ENCODE data around the gene LZIC. TPM values are rescaled to one million over a fixed set of nuclear protein-coding genes. Genes with fewer than 3 reads are reported as not detected.

Gene LZIC
- total and polyA plus RNA-seq, 2 of the 13 experiments (the other 11 are each of a cell fraction or from before 2014, with no cell fraction given): 25.2 to 71.8 TPM

- peak; percentile 97 for DNase-seq (ENCODE audit: low spot score)
- WGBS (ENCODE audit: low lambda C conversion rate): 2% methylated on average over 15 of the region's 15 CpGs
- in situ Hi-C loops (cut with HindIII; ENCODE audit: extremely low pct_ligation_motif_present, low pct_unique_long_range_greater_than_20kb): no loop called here
- TF ChIP-seq KDM4B (CRISPR knock-in tag; IDR thresholded peaks at IDR 0.05) (no peak), ZNF282 (IDR thresholded peaks at IDR 0.05; ENCODE audit: partially characterized antibody) (no peak), ZNF737 (CRISPR knock-in tag; IDR thresholded peaks at IDR 0.05; ENCODE audit: borderline replicate concordance) (no peak), NONO (IDR thresholded peaks at IDR 0.05) (no peak), NONO (CRISPR knock-in tag; conservative IDR thresholded peaks at IDR 0.05) (peak; percentile 49; the same call in 1 of the 2 replicates), TRIM24 (CRISPR knock-in tag; IDR thresholded peaks at IDR 0.05) (no peak), ARHGAP35 (CRISPR knock-in tag; IDR thresholded peaks at IDR 0.05; ENCODE audit: borderline replicate concordance) (no peak), ZNF329 (CRISPR knock-in tag; IDR thresholded peaks at IDR 0.05; ENCODE audit: low read depth) (no peak), ARID2 (CRISPR knock-in tag; IDR thresholded peaks at IDR 0.05; ENCODE audit: borderline replicate concordance) (no peak), ZBTB14 (CRISPR knock-in tag; IDR thresholded peaks at IDR 0.05) (no peak), ZNF468 (CRISPR knock-in tag; IDR thresholded peaks at IDR 0.05) (no peak), RFXAP (CRISPR knock-in tag; IDR thresholded peaks at IDR 0.05; ENCODE audit: borderline replicate concordance) (0 out of 2 replicates have a peak, but pooled peaks have one; percentile 50)
- TF ChIP-seq, protein P1, sequence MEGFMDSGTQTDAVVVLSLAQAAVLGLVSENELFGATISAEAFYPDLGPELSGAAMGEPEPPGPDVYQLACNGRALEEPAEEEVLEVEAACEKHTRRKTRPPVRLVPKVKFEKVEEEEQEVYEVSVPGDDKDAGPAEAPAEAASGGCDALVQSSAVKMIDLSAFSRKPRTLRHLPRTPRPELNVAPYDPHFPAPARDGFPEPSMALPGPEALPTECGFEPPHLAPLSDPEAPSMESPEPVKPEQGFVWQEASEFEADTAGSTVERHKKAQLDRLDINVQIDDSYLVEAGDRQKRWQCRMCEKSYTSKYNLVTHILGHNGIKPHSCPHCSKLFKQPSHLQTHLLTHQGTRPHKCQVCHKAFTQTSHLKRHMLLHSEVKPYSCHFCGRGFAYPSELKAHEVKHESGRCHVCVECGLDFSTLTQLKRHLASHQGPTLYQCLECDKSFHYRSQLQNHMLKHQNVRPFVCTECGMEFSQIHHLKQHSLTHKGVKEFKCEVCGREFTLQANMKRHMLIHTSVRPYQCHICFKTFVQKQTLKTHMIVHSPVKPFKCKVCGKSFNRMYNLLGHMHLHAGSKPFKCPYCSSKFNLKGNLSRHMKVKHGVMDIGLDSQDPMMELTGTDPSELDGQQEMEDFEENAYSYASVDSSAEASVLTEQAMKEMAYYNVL (CRISPR knock-in tag; IDR thresholded peaks at IDR 0.05; ENCODE audit: borderline replicate concordance): 0 out of 2 replicates have a peak, but pooled peaks have one; percentile 36
- TF ChIP-seq, protein P2, sequence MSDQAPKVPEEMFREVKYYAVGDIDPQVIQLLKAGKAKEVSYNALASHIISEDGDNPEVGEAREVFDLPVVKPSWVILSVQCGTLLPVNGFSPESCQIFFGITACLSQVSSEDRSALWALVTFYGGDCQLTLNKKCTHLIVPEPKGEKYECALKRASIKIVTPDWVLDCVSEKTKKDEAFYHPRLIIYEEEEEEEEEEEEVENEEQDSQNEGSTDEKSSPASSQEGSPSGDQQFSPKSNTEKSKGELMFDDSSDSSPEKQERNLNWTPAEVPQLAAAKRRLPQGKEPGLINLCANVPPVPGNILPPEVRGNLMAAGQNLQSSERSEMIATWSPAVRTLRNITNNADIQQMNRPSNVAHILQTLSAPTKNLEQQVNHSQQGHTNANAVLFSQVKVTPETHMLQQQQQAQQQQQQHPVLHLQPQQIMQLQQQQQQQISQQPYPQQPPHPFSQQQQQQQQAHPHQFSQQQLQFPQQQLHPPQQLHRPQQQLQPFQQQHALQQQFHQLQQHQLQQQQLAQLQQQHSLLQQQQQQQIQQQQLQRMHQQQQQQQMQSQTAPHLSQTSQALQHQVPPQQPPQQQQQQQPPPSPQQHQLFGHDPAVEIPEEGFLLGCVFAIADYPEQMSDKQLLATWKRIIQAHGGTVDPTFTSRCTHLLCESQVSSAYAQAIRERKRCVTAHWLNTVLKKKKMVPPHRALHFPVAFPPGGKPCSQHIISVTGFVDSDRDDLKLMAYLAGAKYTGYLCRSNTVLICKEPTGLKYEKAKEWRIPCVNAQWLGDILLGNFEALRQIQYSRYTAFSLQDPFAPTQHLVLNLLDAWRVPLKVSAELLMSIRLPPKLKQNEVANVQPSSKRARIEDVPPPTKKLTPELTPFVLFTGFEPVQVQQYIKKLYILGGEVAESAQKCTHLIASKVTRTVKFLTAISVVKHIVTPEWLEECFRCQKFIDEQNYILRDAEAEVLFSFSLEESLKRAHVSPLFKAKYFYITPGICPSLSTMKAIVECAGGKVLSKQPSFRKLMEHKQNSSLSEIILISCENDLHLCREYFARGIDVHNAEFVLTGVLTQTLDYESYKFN (CRISPR knock-in tag; conservative IDR thresholded peaks at IDR 0.05): peak; percentile 97
Measured at GRCh38 chr1:9929431-9930385, 13.5 kb downstream of the LZIC start.

More at GRCh38 chr1:9929431-9930385, 13.5 kb downstream of the LZIC start:
- H4K20me1 ChIP-seq (ENCODE audit: insufficient read depth, low read length): no peaks in the 10 kb centered on the region
- intact Hi-C loops (cut with micrococcal nuclease; ENCODE audit: unreplicated experiment): loop anchor here (2.0 kb wide), 1 partner anchor 15 kb away; no protein-coding TSS in a partner anchor
- H3K4me1 ChIP-seq (ENCODE audit: insufficient read depth, low read length): peaks cover 91% of the 10 kb centered on the region
- BruUV-seq (replicated peaks): TSS peak; percentile 83
- ChIA-PET POLR2A (interaction anchor here (0.7 to 9.7 kb wide), 7 partner anchors 10 to 376 kb away, joined by 3 to 130 read pairs (median 4); partner anchors contain the start of genes CTNNBIP1, LZIC and NMNAT1), CTCF (ENCODE audit: low intra/inter-chr PET ratio, low total read pairs) (no interaction called here)
- no peaks in the 10 kb centered on the region for H3K9me3 ChIP-seq (ENCODE audit: low read length)
- ATAC-seq (peak; percentile 97), FAIRE-seq (peak; percentile 39)
- H3K4me3 ChIP-seq (replicated peaks in 1 of 3; ENCODE audit: insufficient read depth in 1 of 3, low read depth in 2 of 3, low read length in 3 of 3): peak overlapping the region; percentile 7 to 38 (median 36); a peak in 2 of 6 replicates
- peak overlapping the region; percentile 78 for H3K9ac ChIP-seq (ENCODE audit: insufficient read depth, low read depth, low read length)
- H3K36me3 ChIP-seq (replicated peaks in 1 of 2; ENCODE audit: control insufficient read depth in 1 of 2, insufficient read depth in 2 of 2, low read length in 2 of 2): 0 out of 5 replicates have a peak, but pooled peaks cover 0 to 9% of the 10 kb centered on the region in 2 experiments
- no peaks in the 10 kb centered on the region for H3K27me3 ChIP-seq (ENCODE audit: control insufficient read depth in 1 of 2, insufficient read depth in 2 of 2, low read length in 2 of 2)
- H3K4me2 ChIP-seq (ENCODE audit: low read depth, low read length): peak overlapping the region; percentile 73
- H2AFZ ChIP-seq (ENCODE audit: low read length): no peak overlapping the region
- no peaks in the 10 kb centered on the region for H3K79me2 ChIP-seq (ENCODE audit: insufficient read depth, low read length)
- H3K27ac ChIP-seq (ENCODE audit: extremely low read length, insufficient read depth, low read length): peak overlapping the region; percentile 99
